ENCODE data around the gene PAX6.

Gene PAX6

GRCh38 chr11:31807799-31808667, 3.1 kb downstream of the PAX6 start:
- DNase-seq: no peak

DNA sequence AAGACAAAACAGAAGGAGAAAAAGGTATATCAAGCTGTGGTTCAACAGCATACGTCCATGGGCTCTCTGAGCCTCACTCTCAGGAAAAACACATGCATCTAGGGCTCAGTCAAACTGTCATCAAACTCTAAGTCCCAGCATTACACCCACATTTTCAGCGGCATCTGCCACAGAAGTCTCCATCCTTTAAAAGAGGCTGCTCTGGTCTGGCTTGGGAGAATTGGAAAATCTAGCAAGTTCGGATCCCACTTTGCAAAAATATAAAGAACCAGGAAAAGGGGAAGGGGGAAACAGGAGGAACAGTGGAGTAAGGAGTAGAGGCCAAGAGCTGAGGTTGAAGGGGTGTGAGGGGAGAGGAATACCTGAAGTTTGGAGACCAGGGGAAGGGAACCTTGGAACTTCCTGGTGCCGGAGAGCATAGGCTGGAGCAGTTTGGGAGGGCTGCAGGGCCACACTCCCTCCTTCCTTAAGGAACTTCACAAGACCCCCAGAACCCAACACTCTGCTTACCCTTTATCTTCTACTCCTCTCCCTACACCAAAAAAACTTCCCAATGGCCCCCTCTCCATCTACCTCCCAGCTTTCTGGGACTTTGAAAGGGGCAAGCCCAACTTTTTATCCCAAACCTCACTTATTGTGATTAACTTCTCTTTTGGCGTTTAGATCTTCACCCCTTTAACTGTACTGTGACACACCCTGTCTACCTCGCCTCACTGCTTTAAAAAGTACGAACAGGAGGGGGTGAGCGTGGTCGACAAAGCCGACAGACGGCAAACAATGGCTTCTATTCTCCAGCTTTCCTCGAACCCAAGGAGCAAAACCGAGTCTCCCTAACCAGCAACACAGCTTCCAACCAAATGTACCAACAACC, 4.0 kb downstream of the PAX6 start:
- DNase-seq: no peak

GRCh38 chr11:31806186-31806927, 4.8 kb downstream of the PAX6 start:
- no peak for DNase-seq

- DNase-seq: no peak
These were observed 5.4 kb downstream of the PAX6 start for GRCh38 chr11:31805629-31806185.

- no peak for DNase-seq
These were observed 6.0 kb downstream of the PAX6 start for GRCh38 chr11:31805037-31805628.

DNA sequence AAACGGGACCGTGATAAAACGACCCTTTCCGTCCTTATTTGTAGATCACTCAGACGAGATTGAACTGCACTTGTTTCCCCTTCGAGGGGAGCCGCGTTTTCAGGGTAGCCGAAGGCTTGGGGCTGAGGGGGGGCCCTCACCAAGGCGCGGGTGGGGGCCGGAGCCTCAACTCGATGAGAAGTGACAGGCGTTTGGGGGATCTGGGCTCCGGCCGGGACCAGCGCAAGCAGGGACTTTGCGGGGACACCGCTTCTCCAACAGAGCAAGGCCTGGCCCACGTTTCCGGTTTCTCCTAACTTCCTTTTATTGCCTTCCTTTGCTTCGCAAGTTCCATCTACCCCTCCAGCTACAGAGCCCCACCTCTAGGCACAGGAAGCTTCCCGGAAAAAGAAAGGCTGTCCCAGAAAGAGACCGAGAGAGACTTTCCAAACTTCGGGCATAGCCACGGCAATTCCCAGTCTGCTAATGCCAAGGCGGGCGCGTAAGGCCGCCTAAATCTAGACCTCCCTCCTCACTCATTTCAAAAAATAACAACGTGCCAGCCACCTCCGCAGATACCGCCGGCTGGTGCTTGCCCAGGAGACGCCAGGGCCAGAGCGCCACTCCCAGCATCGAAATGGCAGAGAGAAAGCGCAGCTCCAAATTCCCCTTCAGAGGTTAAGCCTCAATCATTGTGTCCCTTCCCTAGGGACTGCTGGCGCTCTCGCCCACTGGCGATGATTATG, 6.6 kb downstream of the PAX6 start:
- no peak for DNase-seq

- DNase-seq: no peak
These were observed 7.3 kb downstream of the PAX6 start for GRCh38 chr11:31803813-31804311.

GRCh38 chr11:31802990-31803812, 7.9 kb downstream of the PAX6 start:
- DNase-seq: no peak

DNA sequence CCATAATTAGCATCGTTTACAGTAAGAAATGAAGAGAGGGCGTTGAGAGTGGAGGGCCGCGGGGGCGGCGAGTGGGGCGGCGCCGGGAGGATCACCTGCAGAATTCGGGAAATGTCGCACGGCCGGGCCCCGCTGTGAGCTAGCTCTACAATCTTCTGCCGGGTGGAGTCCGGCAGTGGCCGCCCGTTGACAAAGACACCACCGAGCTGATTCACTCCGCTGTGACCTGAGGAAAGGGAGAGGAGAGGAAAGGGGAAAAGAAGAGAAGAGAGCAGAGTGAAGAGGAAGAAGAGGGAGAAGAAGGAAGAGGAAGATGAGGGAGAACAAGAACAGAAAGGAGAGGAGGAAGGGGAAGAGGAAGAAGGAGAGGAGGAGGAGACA, 8.5 kb downstream of the PAX6 start:
- no peak for DNase-seq

DNA sequence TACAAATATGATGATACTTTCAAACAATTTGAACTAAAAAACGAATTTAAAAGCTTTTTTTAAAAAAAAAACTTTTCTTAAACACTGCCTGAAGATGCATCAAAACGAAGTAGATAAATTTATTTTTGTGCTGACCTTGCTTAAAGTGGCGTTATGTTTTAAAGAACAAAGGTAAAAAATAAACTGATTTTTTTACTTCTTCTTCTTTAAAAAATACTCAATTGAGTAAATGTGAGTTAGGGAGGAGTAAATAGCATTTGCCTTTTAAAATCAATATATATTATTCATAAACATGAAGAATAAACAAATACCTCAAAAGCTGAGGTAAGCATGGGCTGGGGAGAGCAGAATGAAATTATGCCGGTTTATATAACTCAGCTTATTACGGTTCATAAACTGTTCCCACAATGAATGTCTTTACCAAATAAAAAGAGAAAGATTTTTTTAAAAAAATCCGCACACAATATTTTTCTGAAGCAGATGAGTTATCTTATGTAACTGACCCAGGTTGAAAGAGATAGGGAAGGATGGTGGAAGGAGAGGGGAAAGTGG, 9.0 kb downstream of the PAX6 start:
- DNase-seq: no peak

- DNase-seq: no peak
These were observed 9.8 kb downstream of the PAX6 start for GRCh38 chr11:31801298-31801702.

DNA sequence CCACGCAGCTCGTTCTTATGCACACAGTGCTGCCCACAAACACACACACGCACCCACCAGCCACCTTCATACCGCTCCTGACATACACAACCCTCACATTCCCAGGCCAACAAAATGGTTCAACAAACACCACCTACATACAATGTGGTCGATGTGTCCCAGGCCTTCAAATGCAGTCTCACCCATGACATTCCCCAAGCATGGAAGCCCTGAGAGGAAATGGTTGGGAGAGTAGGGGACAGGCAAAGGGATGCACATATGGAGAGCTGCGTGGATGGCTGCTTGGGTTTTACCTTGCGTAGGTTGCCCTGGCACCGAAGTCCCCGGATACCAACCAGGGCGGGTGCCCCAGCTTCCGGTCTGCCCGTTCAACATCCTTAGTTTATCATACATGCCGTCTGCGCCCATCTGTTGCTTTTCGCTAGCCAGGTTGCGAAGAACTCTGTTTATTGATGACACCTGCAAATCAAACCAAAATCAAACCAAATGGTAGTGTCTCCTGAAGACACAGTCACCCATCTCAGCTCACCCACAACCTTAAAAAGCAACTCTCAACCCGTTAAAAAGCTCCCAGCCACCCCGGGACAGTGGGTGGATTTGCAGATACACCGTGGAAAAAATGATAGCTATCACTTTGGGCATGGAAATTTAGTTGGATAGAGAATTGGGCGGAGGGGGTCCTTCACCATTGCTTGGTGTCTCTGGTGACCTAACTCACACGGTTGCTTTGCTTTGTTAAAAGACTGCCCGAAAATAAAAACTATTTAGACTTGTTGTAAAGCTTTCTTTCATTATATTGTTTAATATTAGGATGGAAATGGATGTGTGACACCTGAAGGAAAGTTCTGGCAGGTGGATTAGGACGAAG, 10.5 kb downstream of the PAX6 start:
- no peak for DNase-seq

- DNase-seq: no peak
These were observed 11.4 kb downstream of the PAX6 start for GRCh38 chr11:31799435-31800397.

- DNase-seq: no peak
These were observed 12.3 kb downstream of the PAX6 start for GRCh38 chr11:31798554-31799434.

- DNase-seq: no peak
These were observed 13.0 kb downstream of the PAX6 start for GRCh38 chr11:31798057-31798553.

- no peak for DNase-seq
These were observed 13.7 kb downstream of the PAX6 start for GRCh38 chr11:31797190-31798056.

Measured in CD4-positive, alpha-beta T cell treated with Interferon alpha-2 for 1 hour (primary cell).